GM21360 (cell line): Measurements from ENCODE around the gene CABLES2.

Experiments
- ATAC-seq: cut with Tn5 transposase; IDR thresholded peaks from one replicate; pipeline ENCODE4 v1.9.1; 2021; ENCODE audit warnings: mild to moderate bottlenecking, moderate library complexity; ENCODE audit not compliant: unreplicated experiment

CABLES2 gene, protein sequence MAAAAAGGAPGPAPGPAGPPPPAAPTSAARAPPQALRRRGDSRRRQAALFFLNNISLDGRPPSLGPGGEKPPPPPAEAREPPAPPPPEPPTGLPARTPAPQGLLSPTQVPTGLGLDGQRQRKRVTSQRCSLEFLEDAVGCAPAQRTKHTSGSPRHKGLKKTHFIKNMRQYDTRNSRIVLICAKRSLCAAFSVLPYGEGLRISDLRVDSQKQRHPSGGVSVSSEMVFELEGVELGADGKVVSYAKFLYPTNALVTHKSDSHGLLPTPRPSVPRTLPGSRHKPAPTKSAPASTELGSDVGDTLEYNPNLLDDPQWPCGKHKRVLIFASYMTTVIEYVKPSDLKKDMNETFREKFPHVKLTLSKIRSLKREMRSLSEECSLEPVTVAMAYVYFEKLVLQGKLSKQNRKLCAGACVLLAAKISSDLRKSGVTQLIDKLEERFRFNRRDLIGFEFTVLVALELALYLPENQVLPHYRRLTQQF

DNA sequence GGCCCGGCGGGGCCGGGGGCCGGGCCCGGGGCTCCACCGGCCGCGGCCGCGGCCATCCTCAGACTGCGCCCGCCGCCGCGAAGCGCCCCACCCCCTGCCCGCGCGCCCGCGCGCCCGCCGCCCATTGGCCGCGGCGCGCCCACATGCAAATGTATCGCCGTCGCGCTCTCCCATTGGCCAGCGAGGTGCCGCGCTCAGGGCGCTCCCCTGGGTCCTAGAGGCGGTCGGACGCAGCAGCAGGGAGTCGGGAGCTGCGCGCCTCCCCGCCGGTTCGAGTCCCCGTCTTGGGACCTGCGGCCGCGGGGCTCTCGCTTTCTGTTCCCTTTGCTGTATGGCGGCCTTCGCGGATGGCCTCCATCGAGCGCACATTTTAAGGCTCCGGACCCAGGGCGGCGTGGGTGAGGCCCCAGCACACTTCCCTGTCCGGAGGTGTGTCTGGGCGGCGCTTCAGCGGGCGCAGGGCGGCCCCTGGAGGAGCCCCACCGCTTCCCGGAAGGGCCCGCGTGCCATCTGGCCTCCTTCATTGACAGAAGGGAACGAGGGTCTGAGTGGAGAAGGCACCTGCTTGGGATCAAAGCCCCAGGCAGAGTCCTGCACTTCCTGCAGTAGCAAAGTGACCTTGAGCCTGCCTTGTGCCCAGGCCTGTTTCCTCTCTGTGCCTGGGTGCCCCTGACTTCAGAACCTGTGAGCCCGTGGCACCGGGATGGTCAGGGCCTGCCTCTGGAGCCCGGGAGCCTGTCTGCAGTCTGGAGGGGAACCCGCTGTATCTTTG, at the start of gene CABLES2:
Gene CABLES2, minus strand, starts transcription at position 65 of the 772 bp plus-strand sequence. Its CDS starts 9 bp downstream, at position 56.
- peak; percentile 78 for ATAC-seq

DNA sequence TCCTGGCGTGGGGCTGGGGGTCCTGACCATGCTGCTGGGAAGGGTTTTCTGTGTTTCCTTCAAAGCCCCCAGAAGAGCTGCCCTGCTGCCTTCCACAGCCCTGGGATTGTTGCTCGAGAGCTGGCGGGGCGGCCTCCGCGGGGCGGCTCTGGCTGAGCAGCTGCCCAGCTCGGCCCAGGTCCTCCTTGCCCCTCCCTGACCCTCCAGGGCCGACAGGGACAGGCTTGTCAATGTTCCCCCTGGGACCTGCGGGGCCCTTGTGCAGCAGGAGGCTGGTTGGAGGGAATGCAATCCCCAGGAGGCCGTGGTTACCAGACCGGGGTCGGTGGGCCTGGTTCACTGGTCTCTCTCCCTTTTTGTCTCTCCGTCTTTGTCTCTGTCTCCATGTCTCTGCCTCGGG, 48.8 kb upstream of the CABLES2 start:
- ATAC-seq, result no peak

DNA sequence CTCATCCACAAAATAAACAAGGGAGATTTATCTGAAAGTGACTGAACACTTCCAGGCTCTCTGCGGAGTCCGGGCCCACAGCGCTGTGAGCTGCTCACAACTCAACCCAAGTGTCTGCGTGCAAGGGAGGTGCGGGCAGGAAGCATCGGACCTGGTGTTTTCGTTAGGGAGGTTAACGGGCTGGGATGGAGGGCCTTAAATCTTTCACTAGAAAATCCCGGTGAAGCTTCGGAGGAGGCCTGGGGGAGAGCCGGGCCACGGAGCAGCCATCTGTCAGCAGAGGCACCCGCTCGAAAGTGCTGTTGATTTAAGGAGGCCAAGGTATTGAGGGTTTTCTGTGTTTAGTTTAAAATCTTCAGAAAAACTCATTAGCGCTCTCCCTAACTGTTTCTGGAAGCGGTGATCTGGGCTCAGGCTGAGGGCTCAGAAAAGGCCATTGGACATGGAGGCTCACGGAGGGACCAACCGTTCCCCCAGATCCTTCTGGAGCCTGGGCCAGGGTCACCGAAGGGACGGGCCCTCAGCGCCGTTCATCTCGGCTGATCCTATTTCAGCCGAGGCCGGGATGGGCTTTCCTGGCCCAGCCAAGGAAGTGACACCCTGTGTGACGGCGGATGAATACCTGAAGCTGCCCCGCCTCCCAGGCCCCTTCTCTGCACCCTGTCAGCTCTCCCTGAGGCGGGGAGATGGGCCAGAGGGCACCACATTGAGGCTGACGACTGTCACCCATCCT, 48.0 kb upstream of the CABLES2 start:
- no peak for ATAC-seq

DNA sequence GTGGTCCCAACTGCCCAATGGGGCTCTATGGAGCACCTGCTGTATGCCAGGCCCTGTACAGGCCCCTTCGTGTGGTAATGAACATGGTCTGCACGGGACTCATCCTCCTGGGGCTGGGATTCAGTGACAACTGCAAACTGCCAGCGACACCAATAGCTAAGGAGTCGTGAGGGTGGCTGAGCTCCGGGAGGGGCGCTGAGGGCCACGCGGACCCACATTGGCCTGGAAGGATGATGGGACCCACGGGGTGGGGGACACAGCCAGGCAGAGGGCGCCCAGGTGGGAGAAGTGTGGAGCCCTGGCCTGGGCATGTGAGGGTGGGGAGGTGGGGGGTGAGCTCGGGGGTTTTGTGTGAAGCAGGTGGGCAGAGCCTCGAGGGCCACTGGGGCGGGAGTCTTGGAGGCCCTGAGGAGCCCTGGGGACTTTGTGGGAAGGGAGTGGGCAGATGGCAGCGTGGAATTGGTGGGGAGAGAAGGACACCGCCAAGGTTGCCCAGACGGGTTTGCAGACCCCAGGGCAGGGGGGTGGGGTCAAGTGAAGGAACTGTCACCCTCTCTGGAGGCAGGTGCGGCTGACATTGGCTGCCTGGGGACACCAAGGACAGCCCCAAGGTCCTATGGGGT, 46.2 kb upstream of the CABLES2 start:
- ATAC-seq, result no peak

DNA sequence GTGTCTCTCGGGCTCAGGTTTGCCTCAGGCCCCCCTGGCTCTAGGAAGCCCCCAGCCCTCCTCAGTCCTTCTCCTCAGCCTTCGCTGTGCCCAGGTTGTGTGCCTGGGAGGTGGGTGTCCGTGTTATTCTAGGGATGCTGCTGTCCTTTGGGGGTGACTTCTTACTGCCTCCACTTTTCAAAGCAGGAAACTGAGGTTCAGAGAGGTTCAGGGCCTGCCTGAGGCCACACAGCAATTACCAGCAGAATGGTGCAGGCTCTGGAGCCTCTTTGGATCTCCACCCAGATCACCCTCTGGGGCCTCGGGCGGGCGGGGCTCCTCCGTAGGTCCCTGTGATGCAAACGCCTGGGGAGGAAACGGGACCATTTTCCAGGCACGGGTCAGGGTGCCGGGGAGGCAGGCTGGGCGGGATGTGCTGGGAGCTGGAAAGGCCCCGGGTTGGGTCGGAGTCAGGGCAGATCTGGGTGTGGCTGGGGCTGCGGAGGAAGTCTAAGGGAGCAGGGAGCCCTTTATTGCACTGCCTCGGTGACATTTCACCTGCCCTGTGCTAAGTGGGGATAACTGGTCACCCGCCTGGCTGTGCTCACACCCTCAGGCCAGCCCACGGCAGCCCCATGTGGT, 45.5 kb upstream of the CABLES2 start:
- no peak for ATAC-seq

DNA sequence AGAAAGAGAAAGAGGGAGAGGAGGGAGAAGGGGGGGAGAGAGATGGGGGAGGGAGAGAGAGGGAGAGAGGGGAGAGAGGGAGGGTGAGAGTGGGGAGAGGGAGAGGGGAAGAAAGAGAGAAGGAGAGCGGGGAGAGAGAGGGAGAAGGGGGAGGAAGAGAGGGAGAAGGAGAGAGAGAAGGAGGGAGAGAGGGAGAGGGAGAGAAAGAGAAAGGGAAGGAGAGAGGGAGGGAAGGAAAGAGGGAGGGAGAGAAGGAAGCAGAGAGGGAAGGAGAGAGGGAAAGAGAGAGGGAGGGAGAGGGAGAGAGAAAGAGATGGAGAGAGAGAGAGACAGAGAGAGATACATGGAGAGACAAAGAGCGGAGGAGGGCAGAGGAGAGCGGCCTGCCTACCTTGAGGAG, 44.9 kb upstream of the CABLES2 start:
- ATAC-seq, result no peak

DNA sequence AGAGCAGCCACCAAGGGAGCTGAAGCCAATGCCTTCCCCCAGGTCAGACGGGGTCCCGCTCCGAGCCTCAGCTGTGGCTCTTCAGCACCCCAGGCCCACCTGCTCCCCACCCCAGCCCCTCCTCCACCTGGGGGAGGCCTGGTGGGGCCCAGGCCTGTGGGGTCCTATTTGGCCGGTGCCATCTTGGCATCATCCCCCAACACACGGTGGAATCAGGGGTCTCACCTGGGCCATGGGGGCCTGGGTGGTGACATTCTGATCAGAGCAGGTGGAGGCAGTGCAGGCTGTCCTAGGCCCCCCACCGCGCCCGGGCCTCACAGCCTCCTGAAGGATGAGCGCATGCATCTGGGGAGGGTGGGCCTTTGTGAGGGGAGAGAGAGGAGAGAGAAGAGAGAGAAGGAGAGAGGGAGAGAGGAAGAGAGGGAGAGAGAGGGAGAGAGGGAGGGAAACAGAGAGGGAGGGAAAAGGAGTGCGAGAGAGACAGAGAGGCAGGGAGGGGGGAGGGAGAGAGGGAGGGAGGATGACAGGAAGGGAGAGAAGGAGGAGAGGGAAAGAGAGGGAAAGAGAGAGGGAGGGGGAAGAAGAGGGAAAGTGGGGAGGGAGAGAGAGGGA, 44.2 kb upstream of the CABLES2 start:
- no peak for ATAC-seq

DNA sequence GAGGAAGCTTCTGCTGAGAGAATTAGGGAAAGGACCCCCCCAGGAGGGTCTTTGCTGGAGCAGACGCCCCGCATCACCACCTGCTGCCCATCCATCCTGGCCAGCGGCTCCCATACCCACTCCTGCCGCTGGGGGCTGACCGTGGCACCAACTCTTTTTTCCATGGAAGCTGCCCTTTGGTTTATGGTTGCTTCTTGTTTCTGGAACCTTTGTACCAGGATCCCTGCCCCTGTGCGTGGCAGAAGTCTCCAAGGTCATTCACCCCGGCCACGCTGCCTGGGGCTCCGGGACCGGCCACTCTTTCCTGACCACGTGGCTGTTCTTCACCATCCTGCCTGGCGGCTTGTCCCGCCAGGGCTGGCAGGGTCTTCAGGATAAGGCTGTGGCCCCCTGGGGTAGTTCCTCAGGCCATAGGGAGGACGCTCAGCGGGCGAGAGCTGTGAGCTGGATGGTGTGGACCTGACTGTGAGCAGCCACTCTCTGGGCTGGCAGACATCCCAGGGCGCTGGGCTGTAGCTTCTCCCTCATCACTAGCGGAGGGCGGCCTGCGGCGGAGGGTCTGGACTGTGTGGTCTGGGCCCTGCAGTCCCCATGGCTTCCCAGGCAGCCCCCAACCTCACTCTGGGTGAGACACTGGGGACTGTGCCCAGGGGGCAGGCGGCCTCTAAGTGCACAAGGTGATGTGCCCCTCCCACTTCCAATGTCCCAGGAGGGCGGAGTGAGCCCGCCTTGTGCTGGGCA, 43.0 kb upstream of the CABLES2 start:
- ATAC-seq, result no peak

DNA sequence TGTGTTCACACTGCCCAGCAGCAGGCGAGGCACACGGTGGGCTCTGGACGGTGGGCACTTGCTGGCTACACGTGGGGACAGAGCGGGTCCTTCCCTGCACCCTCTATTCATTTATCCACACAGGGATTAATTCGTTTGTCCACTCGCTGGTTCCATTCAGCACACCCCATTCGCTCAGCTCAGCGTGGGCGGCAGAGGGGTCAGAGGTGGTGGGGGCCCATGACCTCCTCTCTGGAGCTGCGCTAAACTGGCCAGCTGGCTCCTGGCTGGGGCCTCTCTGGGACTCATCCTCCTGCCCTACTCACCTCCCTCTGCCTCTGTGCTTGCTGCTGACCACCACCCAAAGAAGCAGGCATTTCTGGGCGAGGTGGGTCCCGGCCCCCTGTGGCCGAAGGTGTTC, 41.7 kb upstream of the CABLES2 start:
- ATAC-seq, result no peak

DNA sequence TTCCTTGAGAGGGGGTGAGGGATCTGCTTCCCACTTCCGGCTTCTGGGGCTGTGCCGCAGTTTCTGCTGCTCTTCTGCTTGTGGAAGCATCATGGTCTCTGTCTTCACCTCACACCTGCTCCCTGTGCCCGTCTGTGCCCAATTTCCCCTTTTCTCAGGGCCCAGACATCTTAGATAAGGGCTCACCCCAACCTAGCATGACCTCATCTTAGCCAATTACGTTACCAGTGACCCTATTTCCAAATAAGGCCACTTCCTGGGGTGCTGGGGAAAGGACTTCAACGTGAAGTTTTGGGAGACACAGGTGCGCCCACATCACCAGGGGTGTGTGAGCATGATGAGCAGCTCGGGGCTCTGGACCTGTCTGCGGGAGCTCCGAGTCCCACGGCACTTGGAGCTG, 41.0 kb upstream of the CABLES2 start:
- ATAC-seq, result no peak

DNA sequence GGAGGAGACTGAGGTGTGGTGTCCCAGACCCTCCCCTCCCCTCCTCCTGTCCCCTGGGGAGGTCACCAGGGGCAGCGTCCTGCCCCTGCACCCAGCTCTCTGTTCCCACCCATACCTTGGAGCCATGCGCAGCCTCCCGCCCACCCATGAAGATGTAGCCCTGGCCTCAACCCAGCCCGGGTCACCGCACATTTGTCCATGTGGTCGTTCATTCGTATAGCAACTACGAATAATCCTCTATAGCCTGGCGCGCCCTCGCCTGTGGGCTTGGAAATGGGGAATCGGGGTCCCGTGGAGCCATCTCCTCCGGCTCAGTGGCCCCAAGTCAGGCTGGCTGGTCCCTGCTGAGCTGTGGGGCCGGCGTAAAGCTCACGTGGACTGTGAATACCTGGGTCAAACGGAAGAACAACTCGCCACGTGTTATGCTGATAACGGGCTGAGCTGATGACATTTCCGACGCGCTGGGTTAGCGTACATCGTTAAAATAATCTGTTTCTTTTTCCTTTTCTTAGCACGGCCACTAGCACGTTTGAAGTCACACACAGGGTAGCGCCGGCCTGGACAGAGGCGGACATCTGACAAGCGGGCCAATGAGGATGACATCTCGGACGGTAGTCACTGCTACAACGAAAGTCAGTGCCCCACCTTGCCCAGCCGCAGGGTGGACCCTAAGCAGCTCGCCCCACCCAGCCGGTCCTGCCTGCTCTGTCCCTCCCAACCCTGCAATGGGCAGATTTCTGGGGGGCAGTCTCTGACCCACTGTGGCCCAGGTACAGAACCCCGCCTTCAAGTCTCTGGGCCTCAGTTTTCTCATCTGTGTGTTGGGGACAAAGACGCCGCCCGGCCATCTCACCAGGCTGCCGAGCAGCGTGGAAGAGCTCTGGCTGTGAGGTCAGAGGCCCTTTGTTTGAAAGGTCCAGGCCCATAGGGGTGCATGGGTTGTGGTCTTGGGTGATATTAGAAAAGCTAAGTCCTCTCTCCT, 40.1 kb upstream of the CABLES2 start:
- ATAC-seq, result no peak

DNA sequence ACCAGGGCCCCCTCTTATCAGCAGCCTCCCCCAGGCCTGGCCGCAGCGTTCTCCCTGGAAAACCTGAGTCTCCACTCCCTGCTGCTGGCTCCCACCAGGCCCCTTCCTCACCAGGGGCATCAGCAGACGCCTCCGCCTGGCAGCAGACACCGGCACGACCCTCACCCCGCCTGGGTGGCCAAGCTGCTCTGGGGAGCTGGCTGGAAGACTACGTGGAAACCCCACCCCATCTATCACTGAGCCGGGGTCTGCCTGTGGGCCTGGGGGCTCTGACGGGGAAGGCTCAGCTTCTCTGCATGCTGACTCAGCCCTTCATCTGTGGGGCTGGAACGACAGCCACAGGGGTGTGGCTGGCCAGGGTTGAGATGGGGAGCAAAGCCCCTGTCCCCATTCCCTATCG, 39.4 kb upstream of the CABLES2 start:
- ATAC-seq, result no peak

DNA sequence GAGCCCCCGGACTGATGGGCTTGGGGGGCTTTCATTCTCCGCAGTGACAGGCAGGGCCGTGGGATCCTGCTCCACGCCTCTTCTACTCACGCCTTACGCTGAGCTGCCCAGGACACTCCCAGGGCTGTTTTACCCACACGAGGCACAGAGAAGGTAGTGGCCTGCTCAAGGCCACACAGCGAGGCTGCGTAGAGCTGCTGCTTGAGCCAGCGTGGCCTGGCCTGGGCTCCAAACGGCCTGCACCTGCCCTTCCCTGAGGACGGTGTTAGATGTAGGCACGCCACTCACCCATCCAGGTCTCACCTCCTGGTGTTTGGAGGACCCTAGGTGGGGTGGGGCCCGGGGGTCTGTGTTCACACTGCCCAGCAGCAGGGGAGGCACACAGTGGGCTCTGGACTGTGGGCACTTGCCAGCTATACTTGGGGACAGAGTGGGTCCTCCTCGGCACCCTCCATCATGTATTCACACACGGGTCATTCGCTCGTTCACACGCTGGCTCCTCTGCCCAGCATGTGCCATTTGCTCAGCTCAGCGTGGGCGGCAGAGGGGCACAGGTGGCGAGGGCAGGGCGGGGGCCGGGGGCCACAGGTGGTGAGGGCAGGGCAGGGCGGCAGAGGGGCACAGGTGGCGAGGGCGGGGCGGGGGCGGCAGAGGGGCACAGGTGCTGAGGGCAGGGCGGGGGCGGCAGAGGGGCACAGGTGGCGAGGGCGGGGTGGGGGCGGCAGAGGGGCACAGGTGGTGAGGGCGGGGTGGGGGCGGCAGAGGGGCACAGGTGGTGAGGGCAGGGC, 38.7 kb upstream of the CABLES2 start:
- no peak for ATAC-seq

DNA sequence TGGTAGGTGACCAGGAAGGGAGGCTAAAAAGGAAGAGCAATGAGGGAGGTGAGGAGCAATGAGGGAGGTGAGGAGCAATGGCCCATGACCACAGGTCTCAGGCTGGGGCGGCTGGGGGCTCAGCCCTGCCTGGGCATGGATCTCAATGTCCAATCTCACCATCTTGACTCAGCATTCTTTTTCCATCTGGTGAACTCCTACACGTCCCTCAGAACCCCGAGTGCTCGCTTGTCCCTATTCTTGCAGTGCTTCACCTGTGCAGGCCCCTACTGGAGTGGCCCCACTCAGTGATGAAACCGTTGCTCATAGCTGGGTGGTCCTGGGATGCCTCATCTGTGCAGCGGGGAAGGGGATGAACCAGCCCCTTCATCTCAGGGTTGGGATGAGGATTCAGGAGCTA, 37.2 kb upstream of the CABLES2 start:
- ATAC-seq, result no peak

DNA sequence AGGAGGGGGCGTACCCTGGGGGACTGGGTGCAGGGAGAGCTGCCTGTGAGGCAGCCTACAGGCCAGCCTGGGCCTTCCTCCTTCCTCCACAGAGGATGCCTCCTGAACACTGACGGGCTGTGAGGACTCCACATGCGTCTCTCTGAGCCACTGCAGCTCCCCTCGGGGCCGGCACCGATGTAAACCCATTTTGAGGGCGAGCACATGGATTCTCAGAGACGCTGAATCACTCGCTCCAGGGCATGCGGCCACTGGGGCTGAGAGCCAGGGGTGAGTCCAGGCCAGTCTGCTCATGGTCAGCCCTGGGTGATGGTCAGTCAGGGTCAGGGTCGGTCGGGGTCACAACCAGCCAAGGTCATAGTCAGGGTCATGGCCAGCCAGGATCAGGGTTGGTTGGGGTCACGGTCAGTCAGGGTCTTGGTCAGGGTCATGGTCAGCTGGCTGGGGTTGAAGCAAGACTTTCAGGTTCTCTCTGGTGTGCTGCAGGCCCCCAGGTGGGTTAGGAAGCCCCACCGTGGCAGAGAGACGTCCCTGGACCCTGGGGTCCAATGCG, 35.0 kb upstream of the CABLES2 start:
- ATAC-seq, result no peak

DNA sequence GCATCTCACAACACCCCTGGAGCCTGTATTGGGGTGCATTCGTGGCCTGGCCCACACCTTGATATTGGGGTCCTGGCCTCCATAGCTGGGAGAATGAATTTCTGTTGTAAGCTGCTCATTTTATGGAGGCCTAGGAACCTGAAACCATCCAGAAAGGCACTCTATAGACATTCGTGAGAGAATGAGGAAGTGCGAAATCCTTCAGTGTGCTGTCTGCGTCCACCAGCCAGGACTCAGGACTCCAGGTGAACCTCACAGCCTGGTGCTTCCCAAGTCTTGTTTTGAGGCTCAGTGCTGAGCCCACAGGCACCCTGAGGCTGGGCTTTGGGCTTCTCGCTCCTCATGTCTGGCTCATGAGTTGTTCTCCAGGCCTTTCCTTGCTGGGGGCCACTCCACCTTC, 32.1 kb upstream of the CABLES2 start:
- no peak for ATAC-seq

DNA sequence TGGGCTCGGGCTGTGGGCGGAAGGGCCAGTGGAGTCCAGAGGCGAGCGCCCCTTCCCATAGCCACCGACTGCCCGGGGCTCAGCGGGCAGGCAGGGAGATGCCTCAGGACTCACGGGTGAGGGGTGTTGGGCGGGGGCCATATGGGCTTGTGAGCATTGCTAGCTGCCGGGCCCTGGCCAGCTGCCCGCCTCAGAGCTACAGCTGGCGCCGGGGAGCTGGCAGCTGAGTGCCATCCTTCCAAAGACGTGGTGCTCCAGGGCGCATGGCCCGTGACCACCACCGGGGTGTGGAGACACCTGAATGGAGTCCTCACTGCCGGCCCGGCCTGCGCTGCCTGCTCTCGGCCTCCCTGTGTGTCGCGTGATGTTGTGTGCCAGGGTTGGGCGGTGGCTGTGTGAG, 30.8 kb upstream of the CABLES2 start:
- no peak for ATAC-seq
